ENCODE results near the gene TGFBR3.

- no peak for TF ChIP-seq CTCF (conservative IDR thresholded peaks at IDR 0.05; ENCODE audit: low read depth, low read length)
- TF ChIP-seq EZH2 (IDR thresholded peaks at IDR 0.05; ENCODE audit: borderline replicate concordance, low read depth, low read length, poor library complexity, severe bottlenecking), result no peak
Observed at GRCh38 chr1:91710261-91710660, 175.7 kb downstream of the TGFBR3 start.

Measured in A673 (cell line).